Left renal cortex interstitium (tissue), 4 donors: ENCODE data around the gene AQP9. TPM values are rescaled to one million over a fixed set of nuclear protein-coding genes. Genes with fewer than 3 reads are reported as not detected.
"Not testable (repeated sequence)": the region's sequence is repeated elsewhere in the genome, so short reads cannot be mapped to it uniquely, and the experiment has no call there.

Source experiments
- DNase-seq, 4 donors: peaks; one replicate each; pipeline ENCODE4 v3.0.0-alpha.2; 2013; ENCODE audit warnings: low read depth in 4 of 4, low spot score in 2 of 4, missing footprints in 1 of 4
- polyA plus RNA-seq, 4 donors: library from polyadenylated mRNA; unstranded; fragments of 120-200 nt; gene quantifications; one replicate each; pipeline ENCODE4 v1.2.1, GENCODE V29; 2013; ENCODE audit not compliant: insufficient read length in 4 of 4

Gene AQP9, protein sequence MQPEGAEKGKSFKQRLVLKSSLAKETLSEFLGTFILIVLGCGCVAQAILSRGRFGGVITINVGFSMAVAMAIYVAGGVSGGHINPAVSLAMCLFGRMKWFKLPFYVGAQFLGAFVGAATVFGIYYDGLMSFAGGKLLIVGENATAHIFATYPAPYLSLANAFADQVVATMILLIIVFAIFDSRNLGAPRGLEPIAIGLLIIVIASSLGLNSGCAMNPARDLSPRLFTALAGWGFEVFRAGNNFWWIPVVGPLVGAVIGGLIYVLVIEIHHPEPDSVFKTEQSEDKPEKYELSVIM
- polyA plus RNA-seq = under 1 TPM; 0.14 to 0.40 (median 0.34) TPM

DNA sequence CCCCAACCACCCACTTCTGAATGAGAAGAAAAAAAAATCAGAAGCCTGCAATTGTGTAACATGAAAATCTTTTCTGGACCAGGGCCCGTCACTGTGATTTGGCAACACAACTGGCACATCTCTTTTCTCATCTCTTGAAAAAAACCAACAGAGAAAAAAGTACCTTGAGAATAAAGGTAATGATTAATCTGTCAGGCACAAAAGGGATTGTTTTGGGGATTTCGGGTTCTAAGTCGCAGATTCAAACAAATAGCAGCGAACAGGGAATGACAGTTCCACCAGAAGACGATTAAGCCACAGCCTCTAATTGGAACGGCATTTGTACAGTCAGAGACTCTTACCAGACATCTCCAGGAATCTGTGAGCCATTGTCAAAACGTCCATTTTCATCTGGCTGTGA, at the start of gene AQP9:
TSS of gene AQP9 (plus strand) at position 276 of the 400 bp plus-strand sequence. CDS start 185 bp downstream, outside the sequence.
- DNase-seq = no peak

DNA sequence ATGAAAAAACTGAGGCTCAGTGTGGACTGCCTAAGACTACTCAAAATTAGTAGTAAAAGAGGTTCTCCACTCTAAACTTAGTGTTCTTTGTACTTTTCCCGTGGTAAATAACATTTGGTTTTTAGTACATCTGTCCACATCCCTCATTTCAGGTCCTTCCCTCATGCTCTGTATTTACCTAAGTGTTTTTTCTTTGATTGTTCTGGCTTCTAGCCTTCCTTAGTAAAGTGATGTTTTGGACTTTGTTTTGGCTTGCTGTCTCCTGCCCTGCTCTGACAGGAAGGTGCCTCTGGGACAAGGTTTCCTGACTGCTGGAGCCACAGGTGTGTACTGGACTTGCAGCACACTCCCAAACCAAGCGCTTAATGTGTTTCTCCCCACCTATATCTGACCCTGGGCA, 42.8 kb upstream of the AQP9 start:
- no peak for DNase-seq

DNA sequence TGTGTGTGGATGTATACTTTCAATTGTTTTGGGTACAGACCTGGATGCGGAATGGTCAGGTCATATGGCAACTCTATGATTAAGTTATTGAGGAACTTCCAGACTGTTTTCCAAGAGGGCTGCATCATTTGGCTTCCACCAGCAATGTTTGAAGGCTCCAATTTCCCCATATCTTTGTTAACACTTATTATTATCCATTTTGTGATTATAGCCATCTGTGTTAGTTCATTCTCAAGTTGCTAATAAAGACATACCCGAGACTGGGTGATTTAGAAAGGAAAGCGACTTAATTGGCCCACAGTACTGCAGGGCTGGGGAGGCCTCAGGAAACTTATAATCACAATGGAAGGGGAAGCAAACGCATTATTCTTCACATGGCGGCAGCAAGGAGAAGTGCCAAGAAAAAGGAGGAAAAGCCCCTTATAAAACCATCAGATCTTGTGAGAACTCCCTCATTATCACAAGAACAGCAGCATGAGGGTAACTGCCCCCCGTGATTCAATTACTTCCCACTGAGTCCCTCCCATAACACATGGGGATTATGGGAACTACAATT, 41.6 kb upstream of the AQP9 start:
- no peak for DNase-seq

DNA sequence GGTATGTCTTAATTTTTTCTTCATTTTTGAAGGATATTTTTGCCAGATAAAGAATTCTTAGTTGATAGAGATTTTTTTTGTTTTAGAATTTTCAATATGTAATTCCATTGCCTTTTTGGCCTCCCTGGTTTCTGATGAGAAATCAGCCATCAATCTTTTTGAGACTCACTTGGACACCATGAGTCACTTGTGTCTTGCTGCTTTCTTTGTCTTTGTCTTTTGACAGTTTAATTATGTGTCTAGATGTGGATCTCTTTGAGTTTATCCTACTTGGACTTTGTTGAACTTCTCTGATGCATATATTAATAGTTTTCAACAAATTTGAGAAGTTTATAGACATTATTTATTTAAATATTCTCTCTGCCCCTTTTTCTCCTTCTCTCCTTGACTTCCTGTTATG, 34.7 kb upstream of the AQP9 start:
- no peak for DNase-seq

DNA sequence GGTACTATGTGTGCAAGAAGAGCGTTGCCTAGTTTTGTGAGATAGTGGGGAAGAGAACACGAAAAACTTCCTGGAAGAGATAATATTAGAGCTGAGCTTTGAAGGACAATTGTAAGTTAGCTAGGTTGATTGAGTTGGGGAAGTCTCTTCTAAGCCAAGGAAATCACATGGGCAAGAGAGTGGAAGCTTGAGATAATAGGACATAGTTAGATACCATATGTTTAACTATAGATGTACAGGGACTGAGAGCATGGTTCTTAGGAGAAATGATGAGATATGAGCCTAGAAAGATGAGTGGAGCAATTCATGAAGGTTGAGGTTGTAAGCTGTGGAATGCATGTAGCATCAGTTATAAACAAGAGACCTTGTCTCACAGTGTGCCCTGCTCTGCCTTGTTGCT, 30.1 kb upstream of the AQP9 start:
- DNase-seq = no peak

DNA sequence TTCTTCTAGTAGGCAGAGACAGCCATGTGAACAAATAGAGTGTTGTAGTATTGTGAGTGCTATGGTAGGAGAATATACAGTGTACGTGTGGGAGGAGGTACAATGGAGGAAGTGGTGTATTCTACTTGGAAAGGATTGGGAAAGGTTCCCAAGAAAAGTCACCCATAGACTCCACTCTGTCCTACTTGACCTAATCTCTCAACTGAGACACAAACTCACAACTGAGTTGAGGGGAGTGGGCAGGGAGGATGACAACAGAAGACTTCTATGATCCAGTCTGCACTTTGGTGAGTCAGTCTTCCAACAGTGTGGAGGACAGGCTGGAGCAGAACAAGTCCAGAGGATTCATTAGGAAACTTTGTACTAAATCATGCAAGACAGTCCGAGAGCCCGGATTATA, 28.8 kb upstream of the AQP9 start:
- DNase-seq = no peak

DNA sequence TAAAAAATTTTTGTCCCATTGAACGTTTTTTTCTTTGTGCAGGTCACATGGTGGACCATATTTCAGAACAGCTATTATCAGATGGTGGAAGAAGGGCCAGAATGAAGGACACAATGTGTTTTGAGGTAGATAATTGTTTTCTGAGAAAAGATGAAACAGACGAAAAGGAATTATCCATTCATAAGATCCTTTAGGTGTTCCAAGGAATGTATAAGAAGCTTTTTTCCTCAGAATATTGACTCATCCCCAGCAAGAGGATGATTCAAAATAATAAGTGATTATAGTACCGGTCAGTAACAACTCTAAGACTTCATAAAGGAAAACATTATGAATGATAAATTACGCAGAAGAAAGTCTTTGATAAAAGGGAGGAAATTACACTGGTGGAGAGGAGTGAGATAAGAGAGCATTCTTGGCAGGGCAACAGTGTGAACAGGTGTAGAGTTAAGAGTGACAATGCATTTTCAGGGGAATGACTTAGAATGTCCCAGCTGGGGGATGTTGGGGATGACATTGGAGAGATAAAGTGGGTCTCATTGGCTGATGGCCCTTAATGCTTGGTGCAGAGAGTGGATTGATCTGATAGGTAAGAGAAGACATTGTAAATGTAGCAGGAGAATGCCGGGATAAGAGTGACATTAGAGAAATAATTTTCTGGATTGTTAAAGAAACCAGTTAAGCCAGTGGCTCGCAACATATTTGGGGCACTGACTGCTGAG, 27.0 kb upstream of the AQP9 start:
- no peak for DNase-seq

DNA sequence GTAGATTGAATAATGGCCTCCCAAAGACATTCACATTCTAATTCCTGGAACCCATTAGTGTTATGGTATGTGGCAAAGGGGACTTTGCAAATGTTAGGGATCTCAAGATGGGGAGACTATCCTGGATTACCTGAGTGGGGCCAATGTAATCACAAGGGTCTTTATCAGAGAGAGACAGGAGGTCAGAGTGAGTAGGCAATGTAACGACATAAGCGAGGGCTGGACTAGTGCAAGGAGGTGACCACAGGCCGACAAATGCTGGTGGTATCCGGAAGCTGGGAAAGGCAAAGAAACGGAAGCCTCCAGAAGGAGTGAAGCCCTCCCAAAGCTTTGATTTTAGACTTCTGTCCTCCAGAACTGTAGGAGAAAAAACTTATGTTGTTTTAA, 26.5 kb upstream of the AQP9 start:
- no peak for DNase-seq

DNA sequence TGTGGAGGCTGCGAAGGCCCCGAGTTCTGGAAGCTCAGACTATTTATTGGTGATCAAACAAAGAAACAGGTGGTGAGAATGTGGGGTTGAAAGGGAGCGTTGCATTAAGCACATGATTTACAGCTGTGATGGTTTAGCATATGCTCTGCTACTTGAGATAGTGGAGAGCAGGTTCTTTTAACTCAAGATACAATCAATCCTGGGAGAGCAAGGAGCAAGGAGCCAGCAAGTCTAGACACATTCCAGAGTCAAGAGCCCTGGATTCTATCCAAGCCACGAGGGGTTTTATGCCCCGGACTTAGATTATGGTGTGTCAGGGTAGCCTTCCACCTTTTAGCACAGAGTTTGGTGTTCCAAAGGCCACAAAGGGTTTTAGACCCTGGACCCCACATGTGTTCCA, 24.8 kb upstream of the AQP9 start:
- not testable (repeated sequence) for DNase-seq

DNA sequence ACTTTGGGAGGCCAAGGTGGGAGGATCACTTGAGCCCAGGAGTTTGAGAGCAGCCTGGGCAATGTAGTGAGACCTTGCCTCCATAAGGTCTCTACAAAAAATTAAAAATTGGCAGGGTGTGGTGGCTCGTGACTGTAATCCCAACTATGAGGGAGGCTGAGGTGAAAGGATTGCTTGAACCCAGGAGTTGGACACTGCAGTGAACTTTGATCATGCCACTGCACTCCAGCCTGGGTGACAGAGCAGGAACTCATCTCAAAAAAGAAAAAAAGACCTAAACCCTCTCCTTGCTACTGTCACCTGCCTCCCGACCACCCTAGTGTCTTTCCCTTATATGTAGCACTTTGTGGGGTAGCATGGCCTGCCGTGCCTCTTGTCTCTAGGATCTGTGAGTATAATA, 23.8 kb upstream of the AQP9 start:
- DNase-seq = no peak

DNA sequence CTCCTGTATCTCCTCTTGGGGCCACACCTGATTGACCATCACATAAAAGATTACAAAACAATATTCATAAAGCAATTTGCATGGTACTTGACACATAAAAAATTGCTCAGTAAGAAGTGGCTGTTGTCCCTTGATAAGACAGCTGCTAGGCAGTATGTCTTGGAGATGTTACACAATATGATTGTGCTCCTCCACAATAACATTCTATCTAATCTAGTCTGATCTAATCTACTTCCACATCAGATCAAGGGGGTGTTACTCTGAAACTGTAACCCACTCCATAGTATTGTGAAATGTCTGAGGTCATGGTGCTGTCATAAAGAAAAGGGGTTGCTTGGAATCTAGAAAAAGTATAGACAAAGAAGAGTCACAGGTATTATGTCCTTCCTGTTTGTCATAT, 23.4 kb upstream of the AQP9 start:
- DNase-seq = no peak

DNA sequence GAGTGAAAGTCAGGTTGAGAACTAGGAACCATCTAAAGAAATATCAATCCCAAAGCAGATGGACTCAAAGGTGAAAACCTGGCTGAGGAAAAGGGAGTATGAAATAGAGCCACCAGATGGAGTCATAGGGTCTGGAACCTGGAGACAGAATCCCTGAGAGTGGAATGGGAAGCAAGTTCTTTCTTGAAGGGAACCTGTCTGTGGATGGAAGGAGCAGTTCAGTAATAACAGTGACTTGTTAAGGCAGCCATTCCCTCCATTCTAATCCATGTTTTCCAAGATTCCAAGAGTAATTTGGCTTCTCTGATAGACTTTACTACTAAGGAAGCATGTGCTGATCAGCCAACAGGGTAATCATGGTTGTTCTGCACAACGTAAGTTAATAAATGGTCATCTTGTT, 22.5 kb upstream of the AQP9 start:
- no peak for DNase-seq

DNA sequence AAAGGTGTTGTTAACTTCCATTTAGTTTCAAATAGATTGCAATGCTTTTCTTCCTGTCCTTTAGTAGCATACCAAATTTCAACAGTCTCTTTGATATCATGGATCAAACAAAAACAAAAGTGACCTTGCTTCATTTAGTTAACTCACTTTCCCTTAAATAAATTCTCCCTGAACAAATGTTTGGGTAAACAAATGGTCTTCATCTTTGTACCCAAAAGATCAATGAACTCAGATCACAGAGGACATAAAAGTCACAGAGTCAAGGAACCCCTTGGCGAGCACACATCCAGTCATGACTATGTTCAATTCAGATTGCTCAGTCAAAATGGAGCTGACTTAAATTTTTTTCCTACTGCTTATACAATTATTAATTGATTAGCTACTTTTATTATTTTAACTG, 20.6 kb upstream of the AQP9 start:
- DNase-seq = no peak

DNA sequence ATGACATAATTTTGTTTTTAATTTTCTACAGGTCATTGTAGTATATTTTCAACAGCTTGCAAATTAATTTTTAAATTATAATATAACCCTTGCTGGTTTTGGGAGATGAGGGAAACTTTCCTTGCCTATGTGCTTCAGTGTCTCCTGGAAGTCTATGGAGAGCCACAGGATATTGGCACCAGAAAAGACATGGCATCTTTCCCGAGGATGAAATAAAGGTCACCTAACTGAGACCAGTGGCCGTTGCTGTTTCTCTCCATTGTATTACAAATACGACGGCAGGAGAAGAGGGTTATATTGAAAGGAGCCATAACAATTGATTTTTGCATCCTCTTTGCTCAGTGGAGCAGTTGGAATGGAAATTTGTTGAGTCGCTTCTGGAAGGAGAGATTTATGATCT, 19.9 kb upstream of the AQP9 start:
- DNase-seq = no peak

DNA sequence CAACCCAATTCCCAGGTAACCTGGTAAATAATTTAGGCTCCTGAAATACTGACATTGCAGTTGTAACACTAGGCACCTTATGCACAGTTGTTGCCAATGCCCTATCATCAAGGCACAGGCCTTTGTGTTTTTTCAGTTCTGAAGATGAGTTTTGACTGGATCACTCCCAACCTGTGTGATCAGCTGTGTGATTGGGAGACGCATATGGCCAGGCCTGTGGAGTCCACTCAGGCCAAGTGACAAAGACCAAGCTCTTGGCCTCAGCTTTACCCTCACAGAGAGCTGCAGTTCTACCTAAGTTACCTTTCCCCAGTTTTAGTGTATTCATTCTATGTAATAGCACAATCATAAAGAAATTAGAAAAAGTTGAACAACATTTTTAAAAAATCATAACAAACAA, 19.2 kb upstream of the AQP9 start:
- no peak for DNase-seq

DNA sequence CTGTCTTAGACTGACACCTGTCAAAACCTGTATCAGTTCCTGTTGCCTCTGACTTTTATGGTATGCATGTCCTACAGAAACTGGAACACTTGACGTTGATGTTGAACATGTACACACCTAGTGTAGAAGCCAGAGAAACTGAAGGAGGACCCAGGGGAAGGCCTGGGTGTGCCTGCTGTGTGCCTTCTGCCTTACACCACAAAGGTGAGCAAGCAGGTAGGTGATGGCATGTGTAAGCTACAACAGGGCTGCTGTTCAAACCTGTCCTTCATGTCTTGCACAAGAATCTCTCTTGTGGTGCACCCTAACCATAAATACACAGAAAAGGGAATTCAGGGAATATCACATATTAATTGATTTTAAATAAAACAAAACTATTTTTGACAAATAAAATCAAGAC, 13.6 kb upstream of the AQP9 start:
- DNase-seq = no peak

DNA sequence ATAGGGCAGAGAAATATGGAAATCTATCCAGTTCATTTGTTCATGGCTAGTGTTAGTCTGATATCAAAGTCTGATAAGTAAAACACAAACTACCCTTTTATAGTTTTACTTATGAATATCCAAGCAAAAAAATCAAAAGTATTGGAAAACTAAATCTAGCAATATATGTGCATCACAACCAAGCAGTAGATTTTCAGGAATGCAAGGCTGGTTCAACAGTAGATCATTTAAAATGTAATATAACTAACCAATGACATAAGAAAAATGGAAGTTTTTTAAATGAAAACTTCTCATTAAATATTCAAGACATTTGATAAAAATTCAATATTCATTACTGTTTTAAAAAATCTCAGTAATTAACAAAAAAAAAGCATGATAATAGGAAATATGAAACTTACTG, 12.8 kb upstream of the AQP9 start:
- DNase-seq = no peak

DNA sequence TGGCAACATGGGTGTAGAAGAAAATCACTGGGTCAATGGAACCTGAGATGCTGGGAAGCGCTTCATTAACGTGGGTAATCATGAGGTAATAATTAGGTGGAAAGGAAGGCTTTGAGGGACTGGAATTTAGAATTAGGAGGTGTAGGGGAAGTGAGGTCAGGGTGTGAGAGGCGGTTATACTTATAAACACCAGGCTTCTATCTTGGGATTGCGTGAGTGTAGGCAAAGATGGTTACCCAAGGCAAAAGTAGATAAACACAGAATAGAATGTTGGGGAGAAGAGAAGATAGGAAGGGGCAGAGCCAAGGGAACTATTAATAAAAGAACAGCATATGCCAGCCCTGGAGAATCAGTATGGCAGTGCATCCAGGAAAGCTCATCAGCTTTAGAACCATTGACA, 3.3 kb upstream of the AQP9 start:
- no peak for DNase-seq

DNA sequence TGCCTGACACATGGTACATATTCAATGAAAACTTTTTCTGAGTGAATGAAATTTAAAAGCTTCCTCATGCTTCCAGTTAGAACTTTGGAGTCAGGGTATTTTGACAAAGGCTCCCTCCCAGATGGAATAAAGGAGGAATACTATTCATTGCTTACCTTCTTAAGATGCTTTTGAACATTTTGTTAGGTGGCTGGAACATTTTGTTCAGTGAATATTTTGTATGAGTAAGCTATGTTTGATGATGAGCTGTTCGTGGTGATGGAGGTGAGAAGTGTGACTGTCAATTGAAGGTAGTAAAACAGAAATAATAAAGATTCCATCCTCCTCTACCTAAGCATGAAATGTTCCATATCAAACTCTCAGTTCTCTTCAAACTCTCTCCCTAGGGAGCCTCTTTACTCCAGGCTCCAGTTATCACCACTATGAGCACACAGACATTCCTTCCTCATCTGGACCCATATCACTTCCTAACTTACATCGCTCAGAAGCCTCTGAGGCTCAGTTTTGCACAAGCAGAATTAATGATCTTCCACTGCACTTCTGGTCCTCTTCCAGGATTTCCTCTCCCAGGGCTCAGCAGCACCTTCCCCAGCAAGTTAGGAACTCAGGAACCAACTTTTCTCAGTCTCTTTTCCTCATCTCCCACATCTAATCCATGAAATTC, 2.5 kb upstream of the AQP9 start:
- DNase-seq = no peak

DNA sequence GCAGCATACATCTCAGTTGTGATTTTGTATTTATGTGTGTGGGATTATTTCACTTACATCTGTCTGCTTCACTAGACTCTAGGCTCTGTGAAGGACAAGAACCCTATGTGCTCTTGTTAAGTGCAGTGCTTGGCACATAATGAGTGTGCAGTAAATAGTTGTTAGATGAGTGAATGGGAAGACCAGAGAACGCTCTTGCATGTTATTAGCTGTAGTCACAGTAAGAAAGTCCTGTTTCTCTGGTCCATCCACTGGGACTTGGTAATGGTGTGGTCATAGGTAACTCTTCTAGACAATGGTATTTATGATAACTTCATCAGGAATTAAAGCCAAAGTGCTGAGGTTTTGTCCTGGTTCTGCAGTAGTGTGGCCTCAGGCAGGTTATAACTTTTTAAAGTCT, 1.4 kb upstream of the AQP9 start:
- DNase-seq = no peak

DNA sequence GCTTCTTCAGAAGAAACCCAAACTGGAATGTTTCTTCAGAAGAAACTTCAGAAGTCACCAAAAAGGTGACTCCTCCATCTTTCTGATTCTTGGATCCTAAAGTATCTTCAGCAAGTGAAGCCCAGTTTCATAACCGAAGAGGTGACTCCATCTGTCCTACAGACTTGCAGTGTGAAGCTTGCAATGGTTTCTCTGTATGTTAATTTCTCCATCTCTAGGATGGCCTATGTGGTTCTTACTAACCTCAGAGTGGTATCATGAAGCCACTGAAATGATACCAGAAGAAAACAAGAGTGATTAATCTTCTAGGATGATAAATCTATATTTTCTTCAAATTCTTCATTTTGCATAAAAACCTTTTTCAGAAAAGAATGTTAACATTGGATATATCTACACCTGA, 495 bp upstream of the AQP9 start:
- DNase-seq = no peak
